GM18870 (cell line): ENCODE data around the gene SLC25A48.
A peak's percentile ranks its signal among the peaks of the same experiment; 100 is the strongest.

Experiments
- ATAC-seq: cut with Tn5 transposase; IDR thresholded peaks from one replicate; pipeline ENCODE4 v1.9.1; 2021; ENCODE audit warnings: moderate library complexity; ENCODE audit not compliant: unreplicated experiment

SLC25A48 gene

GRCh38 chr5:135880801-135881200 is 46.3 kb downstream of the SLC25A48 start:
- no peak for ATAC-seq

- ATAC-seq = no peak
Measured at GRCh38 chr5:135881244-135881643, 46.8 kb downstream of the SLC25A48 start.

GRCh38 chr5:135881819-135882218 is 47.4 kb downstream of the SLC25A48 start:
- ATAC-seq = no peak

GRCh38 chr5:135883026-135883425 is 48.6 kb downstream of the SLC25A48 start:
- no peak for ATAC-seq

- no peak for ATAC-seq
Measured at GRCh38 chr5:135883441-135883840, 49.0 kb downstream of the SLC25A48 start.

- ATAC-seq = no peak
Measured at GRCh38 chr5:135885031-135885430, 50.6 kb downstream of the SLC25A48 start.

GRCh38 chr5:135886136-135886535 is 51.7 kb downstream of the SLC25A48 start:
- ATAC-seq = no peak

- peak; percentile 83 for ATAC-seq
Measured at GRCh38 chr5:135887447-135887864, 53.0 kb downstream of the SLC25A48 start.

GRCh38 chr5:135887881-135888614 is 53.6 kb downstream of the SLC25A48 start:
- no peak for ATAC-seq

- no peak for ATAC-seq
Measured at GRCh38 chr5:135890296-135890695, 55.8 kb downstream of the SLC25A48 start.

GRCh38 chr5:135890867-135891266 is 56.4 kb downstream of the SLC25A48 start:
- peak; percentile 77 for ATAC-seq

- no peak for ATAC-seq
Measured at GRCh38 chr5:135891268-135891667, 56.8 kb downstream of the SLC25A48 start.

GRCh38 chr5:135891791-135892190 is 57.3 kb downstream of the SLC25A48 start:
- no peak for ATAC-seq

- no peak for ATAC-seq
Measured at GRCh38 chr5:135894276-135894675, 59.8 kb downstream of the SLC25A48 start.

GRCh38 chr5:135894789-135895188 is 60.3 kb downstream of the SLC25A48 start:
- ATAC-seq = no peak

- ATAC-seq = no peak
Measured at GRCh38 chr5:135895474-135896006, 61.1 kb downstream of the SLC25A48 start, which contains the start of gene IL9. Gene IL9 (minus strand): TSS chr5:135895841. CDS start chr5:135895816, 25 bp downstream.

GRCh38 chr5:135898651-135899050 is 64.2 kb downstream of the SLC25A48 start:
- no peak for ATAC-seq

- ATAC-seq = no peak
Measured at GRCh38 chr5:135900276-135900675, 65.8 kb downstream of the SLC25A48 start.

- no peak for ATAC-seq
Measured at GRCh38 chr5:135901633-135902032, 67.2 kb downstream of the SLC25A48 start.

GRCh38 chr5:135905144-135905543 is 70.7 kb downstream of the SLC25A48 start:
- ATAC-seq = no peak

- ATAC-seq = no peak
Measured at GRCh38 chr5:135913713-135914626, 79.5 kb downstream of the SLC25A48 start.
